SW 1271 (cell line): Measurements from ENCODE around the gene DENND1A.

Source experiments
- DNase-seq, 2 experiments: peaks; one replicate each; lab custom pipeline; 2025; lab: John Stamatoyannopoulos, UW

DENND1A gene

GRCh38 chr9:123487944-123488548 lies 441.9 kb downstream of the DENND1A start:
- DNase-seq = no peak

GRCh38 chr9:123486431-123486830 lies 443.5 kb downstream of the DENND1A start:
- DNase-seq = no peak

- no peak for DNase-seq
These were observed 444.7 kb downstream of the DENND1A start for GRCh38 chr9:123485216-123485615.

GRCh38 chr9:123484130-123484529 lies 445.8 kb downstream of the DENND1A start:
- no peak for DNase-seq

GRCh38 chr9:123483191-123483803 lies 446.6 kb downstream of the DENND1A start:
- no peak for DNase-seq

- no peak for DNase-seq
These were observed 447.5 kb downstream of the DENND1A start for GRCh38 chr9:123482295-123482968.

GRCh38 chr9:123481209-123481865 lies 448.6 kb downstream of the DENND1A start:
- DNase-seq = no peak

- no peak for DNase-seq
These were observed 449.1 kb downstream of the DENND1A start for GRCh38 chr9:123480791-123481190.

- no peak for DNase-seq
These were observed 449.8 kb downstream of the DENND1A start for GRCh38 chr9:123480096-123480495.

- no peak for DNase-seq
These were observed 450.8 kb downstream of the DENND1A start for GRCh38 chr9:123478967-123479602.

GRCh38 chr9:123478160-123478559 lies 451.8 kb downstream of the DENND1A start:
- DNase-seq = no peak

GRCh38 chr9:123475407-123475806 lies 454.5 kb downstream of the DENND1A start:
- DNase-seq = no peak

- DNase-seq = no peak
These were observed 456.9 kb downstream of the DENND1A start for GRCh38 chr9:123472862-123473614.

GRCh38 chr9:123471843-123472570 lies 457.9 kb downstream of the DENND1A start:
- no peak for DNase-seq

- no peak for DNase-seq
These were observed 458.7 kb downstream of the DENND1A start for GRCh38 chr9:123470991-123471770.

GRCh38 chr9:123470121-123470782 lies 459.7 kb downstream of the DENND1A start:
- no peak for DNase-seq

- DNase-seq = no peak
These were observed 460.6 kb downstream of the DENND1A start for GRCh38 chr9:123469282-123469681.

- no peak for DNase-seq
These were observed 461.4 kb downstream of the DENND1A start for GRCh38 chr9:123468541-123468940.

- no peak for DNase-seq
These were observed 464.6 kb downstream of the DENND1A start for GRCh38 chr9:123465304-123465703.

- DNase-seq = no peak
These were observed 469.8 kb downstream of the DENND1A start for GRCh38 chr9:123460091-123460490.
